Adipocyte (in vitro differentiated cells): ENCODE results near the gene PARP15.
"Not testable (repeated sequence)": the region's sequence is repeated elsewhere in the genome, so short reads cannot be mapped to it uniquely, and the experiment has no call there.

Source experiments
- DNase-seq: peaks from one replicate; pipeline ENCODE4 v3.0.0-alpha.2; 2015; ENCODE audit warnings: low read depth
- H3K27me3 ChIP-seq: replicated peaks from 2 replicates; pipeline ENCODE4 v1.7.0; 2013; ENCODE audit warnings: mild to moderate bottlenecking, low read length, moderate library complexity; ENCODE audit not compliant: control insufficient read depth, insufficient read depth
- H3K36me3 ChIP-seq: 2 replicates; pipeline ENCODE4 v1.7.0; 2013; ENCODE audit warnings: low read length, mild to moderate bottlenecking, moderate library complexity; ENCODE audit not compliant: control insufficient read depth, insufficient read depth, severe bottlenecking
- H3K4me1 ChIP-seq: 2 replicates; pipeline ENCODE4 v1.7.0; 2013; ENCODE audit warnings: mild to moderate bottlenecking, low read length, moderate library complexity; ENCODE audit not compliant: control insufficient read depth, insufficient read depth
- H3K4me3 ChIP-seq: 2 replicates; pipeline ENCODE4 v1.7.0; 2013; ENCODE audit warnings: mild to moderate bottlenecking, low read length, moderate library complexity
- H3K9ac ChIP-seq: 2 replicates; pipeline ENCODE4 v1.7.0; 2013; ENCODE audit warnings: mild to moderate bottlenecking, low read length, moderate library complexity
- H3K9me3 ChIP-seq: 2 replicates; pipeline ENCODE4 v1.7.0; 2013; ENCODE audit warnings: mild to moderate bottlenecking, low read length, moderate library complexity; ENCODE audit not compliant: control insufficient read depth

PARP15 gene

GRCh38 chr3:122555275-122556071 is 22.0 kb upstream of the PARP15 start:
- Histone ChIP-seq H3K4me1 (no peaks in the 10 kb centered on the region), H3K36me3 (peaks cover 82% of the 10 kb centered on the region), H3K9me3 (no peaks in the 10 kb centered on the region), H3K4me3 (no peak overlapping the region), H3K9ac (no peak overlapping the region), H3K27me3 (no peaks in the 10 kb centered on the region)
- no peak for DNase-seq

- Histone ChIP-seq H3K9me3 (no peaks in the 10 kb centered on the region), H3K4me3 (no peak overlapping the region), H3K36me3 (peaks cover 64% of the 10 kb centered on the region), H3K27me3 (no peaks in the 10 kb centered on the region), H3K4me1 (no peaks in the 10 kb centered on the region), H3K9ac (no peak overlapping the region)
- DNase-seq = no peak
Measured at GRCh38 chr3:122557356-122557755, 20.1 kb upstream of the PARP15 start.

GRCh38 chr3:122558605-122559004 is 18.8 kb upstream of the PARP15 start:
- H3K27me3 ChIP-seq = no peaks in the 10 kb centered on the region
- DNase-seq = no peak
- peaks cover 8% of the 10 kb centered on the region for H3K4me1 ChIP-seq
- peaks cover 54% of the 10 kb centered on the region for H3K36me3 ChIP-seq
- no peak overlapping the region for H3K9ac ChIP-seq
- no peak overlapping the region for H3K4me3 ChIP-seq
- H3K9me3 ChIP-seq = no peaks in the 10 kb centered on the region

GRCh38 chr3:122559906-122560305 is 17.5 kb upstream of the PARP15 start:
- no peaks in the 10 kb centered on the region for H3K9me3 ChIP-seq
- H3K4me1 ChIP-seq = peaks cover 12% of the 10 kb centered on the region
- no peak overlapping the region for H3K9ac ChIP-seq
- peaks cover 43% of the 10 kb centered on the region for H3K36me3 ChIP-seq
- no peak for DNase-seq
- H3K4me3 ChIP-seq = no peak overlapping the region
- H3K27me3 ChIP-seq = no peaks in the 10 kb centered on the region

- H3K27me3 ChIP-seq = no peaks in the 10 kb centered on the region
- H3K36me3 ChIP-seq = peaks cover 35% of the 10 kb centered on the region
- no peak overlapping the region for H3K9ac ChIP-seq
- peaks cover 15% of the 10 kb centered on the region for H3K4me1 ChIP-seq
- H3K9me3 ChIP-seq = no peaks in the 10 kb centered on the region
- peak; percentile 85 for DNase-seq
- no peak overlapping the region for H3K4me3 ChIP-seq
Measured at GRCh38 chr3:122560680-122561079, 16.8 kb upstream of the PARP15 start.

- Histone ChIP-seq H3K27me3 (no peaks in the 10 kb centered on the region), H3K9ac (peak overlapping the region; percentile 95), H3K4me3 (peak overlapping the region; percentile 93), H3K4me1 (peaks cover 15% of the 10 kb centered on the region), H3K9me3 (no peaks in the 10 kb centered on the region), H3K36me3 (peaks cover 33% of the 10 kb centered on the region)
- DNase-seq = peak; percentile 30
Measured at GRCh38 chr3:122562923-122563716, 14.3 kb upstream of the PARP15 start.

GRCh38 chr3:122563717-122564025 is 13.8 kb upstream of the PARP15 start:
- Histone ChIP-seq H3K4me3 (peak overlapping the region; percentile 93), H3K9ac (peak overlapping the region; percentile 95), H3K36me3 (peaks cover 30% of the 10 kb centered on the region), H3K9me3 (no peaks in the 10 kb centered on the region), H3K27me3 (no peaks in the 10 kb centered on the region), H3K4me1 (peaks cover 19% of the 10 kb centered on the region)
- peak; percentile 28 for DNase-seq

- Histone ChIP-seq H3K9me3 (no peaks in the 10 kb centered on the region), H3K4me3 (peak within 1 kb of the TSS; percentile 93), H3K36me3 (peaks cover 30% of the 10 kb centered on the region), H3K4me1 (peaks cover 25% of the 10 kb centered on the region), H3K9ac (peak within 1 kb of the TSS; percentile 95), H3K27me3 (no peaks in the 10 kb centered on the region)
- DNase-seq = peak; percentile 93
Measured at GRCh38 chr3:122564155-122564912, 13.1 kb upstream of the PARP15 start, which contains the start of the genes DTX3L and PARP9. DTX3L (plus strand) TSS chr3:122564338; CDS start chr3:122564427, 89 bp downstream. PARP9 (minus strand) TSS chr3:122564300; CDS start chr3:122559620, 4,680 bp downstream.

- H3K4me3 ChIP-seq, H3K9ac ChIP-seq, DNase-seq, H3K27me3 ChIP-seq, H3K9me3 ChIP-seq: not testable (repeated sequence)
- H3K4me1 ChIP-seq = peaks cover 33% of the 10 kb centered on the region
- peaks cover 50% of the 10 kb centered on the region for H3K36me3 ChIP-seq
Measured at GRCh38 chr3:122568131-122568530, 9.3 kb upstream of the PARP15 start.

GRCh38 chr3:122568755-122569154 is 8.7 kb upstream of the PARP15 start:
- no peak overlapping the region for H3K4me3 ChIP-seq
- peaks cover 32% of the 10 kb centered on the region for H3K4me1 ChIP-seq
- no peaks in the 10 kb centered on the region for H3K9me3 ChIP-seq
- no peak overlapping the region for H3K9ac ChIP-seq
- DNase-seq = no peak
- peaks cover 50% of the 10 kb centered on the region for H3K36me3 ChIP-seq
- no peaks in the 10 kb centered on the region for H3K27me3 ChIP-seq

GRCh38 chr3:122572940-122573412 is 4.5 kb upstream of the PARP15 start:
- Histone ChIP-seq H3K36me3 (peaks cover 30% of the 10 kb centered on the region), H3K4me3 (peak overlapping the region; percentile 4), H3K9me3 (no peaks in the 10 kb centered on the region), H3K9ac (peak overlapping the region; percentile 32), H3K4me1 (peaks cover 37% of the 10 kb centered on the region), H3K27me3 (no peaks in the 10 kb centered on the region)
- peak; percentile 19 for DNase-seq
